HEK293T (cell line): ENCODE results near the gene PUS7.

Experiments
- BHLHE40 ChIP-seq: fragments of 450-650 bp; IDR thresholded peaks from 2 replicates; pipeline ENCODE4 v1.6.1; 2016; ENCODE audit warnings: mild to moderate bottlenecking, moderate library complexity, borderline replicate concordance
- FOXM1 ChIP-seq: fragments of 450-650 bp; IDR thresholded peaks from 2 replicates; pipeline ENCODE4 v1.6.1; 2017; ENCODE audit warnings: mild to moderate bottlenecking, borderline replicate concordance

DNA sequence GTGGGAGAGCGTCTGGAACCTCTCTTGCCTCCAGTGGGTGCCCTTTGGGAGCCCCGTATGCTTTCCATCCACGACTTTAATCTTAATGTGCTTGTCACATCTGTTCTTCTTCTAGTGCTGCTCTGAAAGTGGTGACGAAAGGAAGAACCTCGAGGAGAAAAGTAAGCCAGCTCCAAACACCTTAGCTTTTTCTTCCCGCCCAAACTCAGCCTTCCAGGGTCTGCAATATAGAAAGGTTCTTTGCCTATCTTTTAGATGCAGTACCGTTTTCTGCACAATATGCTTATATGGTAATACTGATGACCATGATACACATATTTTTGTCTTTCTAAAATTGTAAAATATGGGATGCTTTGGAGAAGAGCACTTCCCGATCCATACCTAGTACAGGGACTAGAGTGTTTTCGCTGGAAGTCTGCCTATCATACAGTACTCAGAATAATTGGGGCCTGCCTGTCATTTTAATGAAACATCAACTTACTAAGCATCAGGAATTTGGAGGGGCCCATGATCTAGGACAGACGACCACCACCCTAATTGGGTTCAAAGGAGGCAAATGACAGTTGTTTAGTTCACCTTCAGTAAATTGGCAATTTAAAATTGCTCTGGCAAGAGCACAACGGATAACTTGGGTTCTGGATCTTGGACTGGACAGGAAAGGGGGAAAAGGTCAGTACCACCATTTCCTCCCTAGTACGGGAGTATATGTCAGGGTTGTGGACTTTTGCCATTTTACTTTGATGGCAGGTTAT lies 10.8 kb upstream of the PUS7 start:
- TF ChIP-seq FOXM1: no peak
- TF ChIP-seq BHLHE40: no peak
